Omental fat pad (tissue), 4 donors: Measurements from ENCODE around the gene AKAP6. TPM values are rescaled to one million over a fixed set of nuclear protein-coding genes. Genes with fewer than 3 reads are reported as not detected.
A peak's percentile ranks its signal among the peaks of the same experiment; 100 is the strongest.
"Not testable (repeated sequence)": the region's sequence is repeated elsewhere in the genome, so short reads cannot be mapped to it uniquely, and the experiment has no call there.

Experiments used
- ATAC-seq: fragments of 150-250 bp; one replicate; pipeline ENCODE4 v1.9.1; 2016; ENCODE audit warnings: mild to moderate bottlenecking, moderate library complexity; ENCODE audit not compliant: low FRiP score
- DNase-seq: peaks from one replicate; pipeline ENCODE4 v3.0.0-alpha.2; 2019; ENCODE audit warnings: low spot score
- total RNA-seq, 4 donors: library from RNA; depleted of rRNA; stranded (reverse); fragments of >200 nt; gene quantifications; one replicate each; pipeline ENCODE4 v1.1.0, GENCODE V29; 2016
- TF ChIP-seq, protein P1 (sequence below), 3 donors: fragments of 450-650 bp; IDR thresholded peaks; one replicate each; pipeline ENCODE4 v1.5.1; 2016 to 2017; ENCODE audit warnings: antibody characterized with exemption in 3 of 3, mild to moderate bottlenecking in 3 of 3, moderate library complexity in 2 of 3

AKAP6 gene
- total RNA-seq, 4 donors from 2014 or later = 3.3 to 8.7 (median 5.2) TPM

DNA sequence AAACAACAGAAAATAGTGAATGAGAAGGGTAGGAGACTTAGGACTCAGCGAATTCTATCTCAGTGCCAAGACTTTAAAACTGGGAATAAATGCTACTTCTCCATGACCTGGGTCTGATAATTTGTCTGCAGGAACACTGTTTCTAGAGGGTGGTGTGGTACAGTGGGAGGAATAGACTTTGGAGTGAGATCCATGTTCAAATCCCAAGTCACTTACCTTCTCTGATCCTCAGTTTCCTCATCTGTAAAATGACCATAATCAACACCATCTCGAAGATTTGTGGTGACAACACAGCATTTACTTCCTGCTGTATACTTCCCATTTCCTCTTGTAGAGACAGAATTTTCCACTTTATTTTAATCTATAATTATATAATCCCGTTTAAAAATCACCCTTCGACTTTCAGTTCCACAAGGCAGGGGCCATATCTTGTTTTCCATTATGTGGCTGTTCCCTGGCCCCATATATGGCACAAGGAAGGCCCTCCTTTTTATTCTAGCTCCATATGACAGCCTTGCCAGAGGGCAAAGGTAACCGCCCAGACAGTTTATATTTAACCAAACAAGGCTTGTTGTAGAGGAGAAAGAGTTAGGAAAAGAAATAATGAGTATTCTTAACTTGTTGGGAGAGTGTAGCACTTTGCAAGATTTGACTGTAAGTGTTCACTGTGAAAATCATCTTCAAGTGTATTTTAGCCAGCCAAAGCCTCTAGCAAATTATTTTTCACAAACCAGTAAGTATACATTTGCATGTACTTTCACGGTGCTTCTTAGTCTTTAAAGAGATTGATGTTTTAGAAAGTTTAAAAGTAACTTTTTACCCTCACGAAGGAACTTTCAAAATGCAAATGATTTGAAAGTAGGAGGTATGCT lies 243.1 kb downstream of the AKAP6 start:
- ATAC-seq (no peak), DNase-seq (no peak)
- TF ChIP-seq, protein P1, sequence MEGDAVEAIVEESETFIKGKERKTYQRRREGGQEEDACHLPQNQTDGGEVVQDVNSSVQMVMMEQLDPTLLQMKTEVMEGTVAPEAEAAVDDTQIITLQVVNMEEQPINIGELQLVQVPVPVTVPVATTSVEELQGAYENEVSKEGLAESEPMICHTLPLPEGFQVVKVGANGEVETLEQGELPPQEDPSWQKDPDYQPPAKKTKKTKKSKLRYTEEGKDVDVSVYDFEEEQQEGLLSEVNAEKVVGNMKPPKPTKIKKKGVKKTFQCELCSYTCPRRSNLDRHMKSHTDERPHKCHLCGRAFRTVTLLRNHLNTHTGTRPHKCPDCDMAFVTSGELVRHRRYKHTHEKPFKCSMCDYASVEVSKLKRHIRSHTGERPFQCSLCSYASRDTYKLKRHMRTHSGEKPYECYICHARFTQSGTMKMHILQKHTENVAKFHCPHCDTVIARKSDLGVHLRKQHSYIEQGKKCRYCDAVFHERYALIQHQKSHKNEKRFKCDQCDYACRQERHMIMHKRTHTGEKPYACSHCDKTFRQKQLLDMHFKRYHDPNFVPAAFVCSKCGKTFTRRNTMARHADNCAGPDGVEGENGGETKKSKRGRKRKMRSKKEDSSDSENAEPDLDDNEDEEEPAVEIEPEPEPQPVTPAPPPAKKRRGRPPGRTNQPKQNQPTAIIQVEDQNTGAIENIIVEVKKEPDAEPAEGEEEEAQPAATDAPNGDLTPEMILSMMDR (IDR thresholded peaks at IDR 0.05) = no peak

DNA sequence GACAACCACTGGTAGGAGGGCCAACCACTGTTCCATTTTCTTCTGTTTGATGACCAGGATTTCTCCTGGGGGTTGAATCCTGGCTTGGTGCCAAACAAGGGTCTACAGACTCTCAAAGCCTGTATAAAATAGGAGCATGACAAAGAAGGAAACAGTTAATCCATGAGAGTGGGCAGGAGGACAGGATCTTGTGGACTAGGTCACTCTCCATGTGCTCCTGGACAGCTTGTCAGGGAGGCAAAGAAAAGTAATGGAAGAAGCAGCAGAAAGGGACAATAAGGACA lies 243.7 kb downstream of the AKAP6 start:
- TF ChIP-seq, protein P1 (IDR thresholded peaks at IDR 0.05) = no peak
- ATAC-seq (no peak), DNase-seq (no peak)

DNA sequence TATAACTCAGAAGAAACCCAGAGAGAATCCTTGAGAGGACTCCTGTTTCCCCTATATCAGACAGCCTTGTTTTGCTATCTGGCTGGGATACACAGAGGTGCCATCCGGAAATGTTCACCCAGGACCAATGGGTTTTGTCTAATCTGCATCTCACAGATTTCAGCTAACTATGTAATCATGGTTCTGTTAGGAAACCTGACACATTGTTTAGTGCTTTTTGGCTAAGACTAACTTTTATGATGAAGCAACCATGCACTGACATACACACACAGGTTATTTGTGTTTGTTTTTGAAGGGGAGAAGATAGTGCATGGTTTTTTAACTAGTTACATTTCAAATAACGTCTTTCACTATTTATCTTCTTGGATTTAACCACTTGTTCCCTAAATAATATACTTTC lies 245.2 kb downstream of the AKAP6 start:
- DNase-seq (no peak), ATAC-seq (no peak)
- TF ChIP-seq, protein P1 (IDR thresholded peaks at IDR 0.05) = no peak

DNA sequence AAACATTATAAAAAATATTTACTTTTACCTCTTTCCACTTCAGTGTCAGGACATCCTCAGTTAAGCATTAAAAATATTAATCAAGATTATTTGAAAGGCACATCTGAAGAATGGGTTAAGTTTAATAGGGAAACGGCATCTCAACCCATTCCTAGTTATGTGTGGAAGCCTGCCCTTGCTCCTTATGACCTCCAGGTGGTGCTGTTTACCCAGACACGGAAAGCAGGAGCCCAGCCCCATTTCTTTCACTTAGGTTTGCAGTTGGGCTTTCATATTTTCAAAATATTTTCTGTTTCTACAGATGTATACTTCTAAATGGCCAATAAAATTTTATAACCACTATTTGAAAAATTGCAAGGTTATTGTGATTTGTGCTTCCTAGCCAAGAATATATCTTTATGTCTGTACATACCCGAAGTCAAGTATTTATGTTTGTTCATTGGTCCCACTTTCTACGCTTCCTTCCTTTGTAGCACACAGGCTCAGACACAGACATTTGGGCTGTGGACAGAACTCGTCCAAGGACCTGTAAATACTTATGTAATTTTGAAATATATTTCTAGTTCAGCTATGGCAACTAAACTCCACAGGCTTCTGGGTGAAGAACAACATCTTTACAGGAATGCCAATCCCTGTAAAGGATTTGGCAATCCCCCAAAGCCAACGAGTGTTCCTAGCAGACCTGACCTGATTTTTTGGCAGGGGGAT lies 247.1 kb downstream of the AKAP6 start:
- TF ChIP-seq, protein P1 (IDR thresholded peaks at IDR 0.05) = peak in 2 of 3 donors; percentile 25 to 74
- DNase-seq (no peak), ATAC-seq (peak; percentile 85)

DNA sequence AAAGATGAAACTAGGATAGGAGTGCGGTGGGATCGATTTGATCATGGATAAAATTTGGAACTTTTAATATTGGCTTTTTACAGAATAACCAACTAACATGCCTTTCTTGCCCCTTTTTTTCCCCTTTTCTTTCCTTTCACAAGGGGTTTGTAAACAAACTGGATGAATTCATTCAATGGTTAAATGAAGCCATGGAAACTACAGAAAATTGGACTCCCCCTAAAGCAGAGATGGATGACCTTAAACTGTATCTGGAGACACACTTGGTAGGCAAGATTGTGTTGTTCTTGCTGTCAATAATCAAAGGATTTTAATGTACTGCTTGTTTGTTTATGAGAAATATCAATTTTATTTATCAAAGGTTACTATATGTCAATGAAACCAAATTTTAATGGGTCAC lies 247.9 kb downstream of the AKAP6 start:
- TF ChIP-seq, protein P1 (IDR thresholded peaks at IDR 0.05) = no peak
- DNase-seq (no peak), ATAC-seq (no peak)

DNA sequence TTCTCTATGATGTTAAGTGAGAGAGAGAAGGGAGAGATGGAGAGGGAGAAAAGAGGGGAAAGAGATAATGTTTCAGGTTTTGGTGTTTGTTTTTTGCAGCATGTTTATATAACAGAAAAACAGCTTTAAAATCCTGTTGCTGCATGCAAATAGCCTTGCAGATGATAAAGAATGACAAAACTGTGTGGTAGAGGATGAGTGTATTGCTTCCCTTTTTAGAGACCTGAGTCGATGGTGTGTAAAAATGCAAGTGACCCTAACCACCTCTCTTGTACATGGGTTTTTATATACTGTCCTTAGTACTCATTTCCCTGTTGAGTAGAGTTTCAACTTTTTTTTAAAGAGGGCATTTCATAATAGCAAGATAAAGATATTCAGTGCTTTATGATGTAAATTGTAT lies 249.1 kb downstream of the AKAP6 start:
- no peak for DNase-seq
- TF ChIP-seq, protein P1 (IDR thresholded peaks at IDR 0.05) = no peak
- ATAC-seq = no peak

DNA sequence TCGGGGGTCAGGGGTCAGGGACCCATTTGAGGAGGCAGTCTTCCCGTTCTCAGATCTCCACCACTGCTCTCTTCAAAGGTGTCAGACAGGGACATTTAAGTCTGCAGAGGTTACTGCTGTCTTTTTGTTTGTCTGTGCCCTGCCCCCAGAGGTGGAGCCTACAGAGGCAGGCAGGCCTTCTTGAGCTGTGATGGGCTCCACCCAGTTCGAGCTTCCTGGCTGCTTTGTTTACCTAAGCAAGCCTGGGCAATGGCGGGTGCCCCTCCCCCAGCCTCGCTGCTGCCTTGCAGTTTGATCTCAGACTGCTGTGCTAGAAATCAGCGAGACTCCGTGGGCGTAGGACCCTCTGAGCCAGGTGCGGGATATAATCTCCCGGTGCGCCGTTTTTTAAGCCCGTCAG lies 254.3 kb downstream of the AKAP6 start:
- not testable (repeated sequence) for DNase-seq

More for the DNA sequence above, 254.3 kb downstream of the AKAP6 start:
- not testable (repeated sequence) for ATAC-seq
